Measurements from ENCODE around the gene KDM1A. TPM values are rescaled to one million over a fixed set of nuclear protein-coding genes. Genes with fewer than 3 reads are reported as not detected.

Gene KDM1A
- total RNA-seq, 1 experiment from 2014 or later = 204 TPM

GRCh38 chr1:23124259-23125026 lies 105.2 kb downstream of the KDM1A start:
- H4K5ac ChIP-seq (ENCODE audit: insufficient read length, low read depth, low read length) = no peak overlapping the region
- H3K9me3 Mint-ChIP-seq = no peaks in the 10 kb centered on the region
- WGBS (ENCODE audit: extremely low coverage, insufficient read length, low lambda C conversion rate) = no CpG with 5 or more reads among the region's 4 CpGs
- no peak overlapping the region for H3K14ac ChIP-seq (ENCODE audit: insufficient read depth, low read length)
- H3K23me2 ChIP-seq (ENCODE audit: insufficient read length, low read depth, low read length, poor library complexity, severe bottlenecking) = no peaks in the 10 kb centered on the region
- H2BK120ac ChIP-seq (ENCODE audit: low read depth, low read length, poor library complexity, severe bottlenecking) = no peak overlapping the region
- H4K91ac ChIP-seq (ENCODE audit: insufficient read length, low read depth, low read length) = no peak overlapping the region
- H3K18ac ChIP-seq (ENCODE audit: insufficient read length, low read depth, low read length) = no peak overlapping the region
- H3K27ac ChIP-seq (ENCODE audit: insufficient read length, low read depth, low read length) = no peak overlapping the region
- H3K4ac ChIP-seq (ENCODE audit: low read depth, low read length) = no peak overlapping the region
- H3K36me3 Mint-ChIP-seq (ENCODE audit: insufficient read depth in 1 of 3, low read depth in 3 of 3) = no peaks in the 10 kb centered on the region
- H2AK5ac ChIP-seq (ENCODE audit: insufficient read length, low read length) = no peak overlapping the region
- no peak overlapping the region; a peak in 1 of 7 replicates for H3K27ac Mint-ChIP-seq
- H3K4me1 Mint-ChIP-seq = peaks cover 15 to 16% of the 10 kb centered on the region in 2 experiments
- no peaks in the 10 kb centered on the region for H3K27me3 ChIP-seq (ENCODE audit: insufficient read depth, low read length)
- no peak for DNase-seq
- no peaks in the 10 kb centered on the region for H3K27me3 Mint-ChIP-seq (ENCODE audit: low read depth)
- H2AFZ ChIP-seq (ENCODE audit: low read length) = no peak overlapping the region
- peaks cover 19% of the 10 kb centered on the region for H3K79me2 ChIP-seq (ENCODE audit: insufficient read depth, low read length)
- no peak overlapping the region for H3K56ac ChIP-seq (ENCODE audit: insufficient read length, low read depth, low read length)
- H2BK20ac ChIP-seq (ENCODE audit: low read depth, low read length, poor library complexity, severe bottlenecking) = no peak overlapping the region
- TF ChIP-seq CTCF (conservative IDR thresholded peaks at IDR 0.05) = no peak
- H3K9me3 ChIP-seq (ENCODE audit: control insufficient read depth, low read depth, low read length) = no peaks in the 10 kb centered on the region
- no peak overlapping the region for H2BK5ac ChIP-seq (ENCODE audit: insufficient read length, low read length)
- no peaks in the 10 kb centered on the region for H4K20me1 ChIP-seq (ENCODE audit: control insufficient read depth, insufficient read depth, insufficient read length)
- H2BK12ac ChIP-seq (ENCODE audit: insufficient read length, low read depth, low read length) = no peak overlapping the region
- H3K4me2 ChIP-seq (ENCODE audit: insufficient read depth, insufficient read length, low read length) = no peak overlapping the region
- no peak overlapping the region for H2BK15ac ChIP-seq (ENCODE audit: low read depth, low read length)
- H3K23ac ChIP-seq (ENCODE audit: insufficient read length, low read depth, low read length) = no peak overlapping the region
- no peak overlapping the region for H3K4me3 Mint-ChIP-seq
- H3K79me1 ChIP-seq (ENCODE audit: insufficient read depth, low read depth, low read length, poor library complexity, severe bottlenecking) = peaks cover 6% of the 10 kb centered on the region
- no peak overlapping the region for H4K8ac ChIP-seq (replicated peaks; ENCODE audit: insufficient read length, low read depth, low read length)
- H3K4me1 ChIP-seq (ENCODE audit: insufficient read depth, low read length) = peaks cover 4% of the 10 kb centered on the region; the same call in 1 of the 2 replicates
- no peak overlapping the region for H3T11ph ChIP-seq (ENCODE audit: low read length)
- no peak overlapping the region for H3K9ac ChIP-seq (ENCODE audit: extremely low read depth, insufficient read length, low read length)

Data from H9 (cell line).